Ovary (tissue), 9 donors: Measurements from ENCODE around the gene NR2F1-AS1. TPM values are rescaled to one million over a fixed set of nuclear protein-coding genes. Genes with fewer than 3 reads are reported as not detected.

ENCODE experiments used
- DNase-seq, 5 donors: peaks; one replicate each; pipeline ENCODE4 v3.0.0-alpha.2; 2019 to 2020
- H3K27ac ChIP-seq, 2 donors: fragments of 200-600 bp; one replicate each; pipeline versions ENCODE4 v1.5.1 to v1.8.0; 2019 to 2022
- H3K27me3 ChIP-seq: fragments of 200-600 bp; one replicate; pipeline ENCODE4 v1.8.0; 2022
- H3K36me3 ChIP-seq: fragments of 200-600 bp; sonication (generic); one replicate; pipeline ENCODE4 v1.5.1; 2019
- H3K4me1 ChIP-seq: one replicate; pipeline ENCODE4 v1.8.1; 2013; ENCODE audit warnings: mild to moderate bottlenecking, moderate library complexity; ENCODE audit not compliant: insufficient read depth
- H3K4me3 ChIP-seq: fragments of 200-600 bp; sonication (generic); one replicate; pipeline ENCODE4 v1.5.1; 2017
- H3K9me3 ChIP-seq, 2 donors: fragments of 200-600 bp in 1 of 2; sonication (generic) in 1 of 2; one replicate each; pipeline versions ENCODE4 v1.5.1 to v1.8.1; 2013 to 2019; ENCODE audit warnings: mild to moderate bottlenecking in 1 of 2, moderate library complexity in 1 of 2
- CTCF ChIP-seq, 3 donors: fragments of 450-650 bp in 2 of 3; fragments of 200-600 bp in 1 of 3; IDR thresholded peaks; one replicate each; pipeline versions ENCODE4 v1.5.1 to v1.8.0; 2016 to 2022; ENCODE audit warnings: antibody characterized with exemption in 3 of 3, mild to moderate bottlenecking in 1 of 3
- EP300 ChIP-seq: sonication (generic); formaldehyde crosslinking; IDR thresholded peaks from one replicate; pipeline ENCODE4 v1.6.1; 2017; ENCODE audit warnings: antibody characterized with exemption
- POLR2A ChIP-seq: fragments of 450-650 bp; IDR thresholded peaks from one replicate; pipeline ENCODE4 v1.6.1; 2017; ENCODE audit warnings: antibody characterized with exemption, mild to moderate bottlenecking, moderate library complexity
- WGBS, 3 donors: extraction: QIAGEN DNeasy Blood & Tissue Kit in 1 of 3; methylation state at CpG; one replicate each; pipeline versions ENCODE4 v1.1.5 to v1.1.7; 2013 to 2017; 5-methylcytosine and 5-hydroxymethylcytosine counted together
- intact Hi-C, 4 donors: fragments of 100-400 bp; cut with DNase I; formaldehyde crosslinking; loops; one replicate each; pipeline versions ENCODE4 v1.11.0 to v1.15.1; 2022 to 2023
- polyA plus RNA-seq, 2 donors: library from polyadenylated mRNA; stranded (reverse); fragments of 200-250 nt in 1 of 2; fragments of 350-450 nt in 1 of 2; fragmentation: Illumina TruSeq in 1 of 2; extraction: RNeasy Lipid Tissue Mini Kit (QIAGEN cat#74804) in 1 of 2; gene quantifications; one replicate each; pipeline ENCODE4 v1.2.3, GENCODE V29; 2013 to 2014
- total RNA-seq, 7 donors: library from RNA; depleted of rRNA in 2 of 7; stranded (reverse); fragments of >200 nt in 2 of 7; fragmentation: NEBNext Ultra II Directional in 3 of 7; extraction: Animal tissue kit (Norgen Biotek cat#: 25700) in 3 of 7; gene quantifications; one replicate each; pipeline versions ENCODE4 v1.1.0 to v1.2.4, GENCODE V29; 2016 to 2023
- donor health status: DM: no; HTN: no; CAD: no; lungs with moderate emphysema.
- donor health status: DM: no; HTN: no; CAD: no.
- donor health status: Bipolar disorder and iron deficiency.
- donor health status: DM: yes; HTN: yes; CAD: no.
- donor health status: DM: no; HTN: no; CAD: no.
- donor health status: DM: yes; HTN: yes; CAD: no.

NR2F1-AS1 gene
- total and polyA plus RNA-seq, 9 donors, result 20.7 to 45.7 (median 25.0) TPM

GRCh38 chr5:93621327-93621798, 40.3 kb upstream of the NR2F1-AS1 start:
- intact Hi-C loops, result no loop called here
- H3K9me3 ChIP-seq, result no peaks in the 10 kb centered on the region
- H3K27me3 ChIP-seq, result no peaks in the 10 kb centered on the region
- H3K4me3 ChIP-seq, result peak overlapping the region; percentile 52
- DNase-seq, result peak; percentile 77 to 85 (median 82)
- H3K27ac ChIP-seq, result peak overlapping the region; percentile 67 to 81
- 0 to 2% (median 1%) methylated on average over 36 to 41 of the region's 41 CpGs for WGBS, 3 donors
- H3K36me3 ChIP-seq, result no peaks in the 10 kb centered on the region
- TF ChIP-seq POLR2A (peak; percentile 36), EP300 (no peak), CTCF (IDR thresholded peaks at IDR 0.05) (peak in 1 of 3 donors; percentile 9)
- H3K4me1 ChIP-seq, result no peaks in the 10 kb centered on the region

DNA sequence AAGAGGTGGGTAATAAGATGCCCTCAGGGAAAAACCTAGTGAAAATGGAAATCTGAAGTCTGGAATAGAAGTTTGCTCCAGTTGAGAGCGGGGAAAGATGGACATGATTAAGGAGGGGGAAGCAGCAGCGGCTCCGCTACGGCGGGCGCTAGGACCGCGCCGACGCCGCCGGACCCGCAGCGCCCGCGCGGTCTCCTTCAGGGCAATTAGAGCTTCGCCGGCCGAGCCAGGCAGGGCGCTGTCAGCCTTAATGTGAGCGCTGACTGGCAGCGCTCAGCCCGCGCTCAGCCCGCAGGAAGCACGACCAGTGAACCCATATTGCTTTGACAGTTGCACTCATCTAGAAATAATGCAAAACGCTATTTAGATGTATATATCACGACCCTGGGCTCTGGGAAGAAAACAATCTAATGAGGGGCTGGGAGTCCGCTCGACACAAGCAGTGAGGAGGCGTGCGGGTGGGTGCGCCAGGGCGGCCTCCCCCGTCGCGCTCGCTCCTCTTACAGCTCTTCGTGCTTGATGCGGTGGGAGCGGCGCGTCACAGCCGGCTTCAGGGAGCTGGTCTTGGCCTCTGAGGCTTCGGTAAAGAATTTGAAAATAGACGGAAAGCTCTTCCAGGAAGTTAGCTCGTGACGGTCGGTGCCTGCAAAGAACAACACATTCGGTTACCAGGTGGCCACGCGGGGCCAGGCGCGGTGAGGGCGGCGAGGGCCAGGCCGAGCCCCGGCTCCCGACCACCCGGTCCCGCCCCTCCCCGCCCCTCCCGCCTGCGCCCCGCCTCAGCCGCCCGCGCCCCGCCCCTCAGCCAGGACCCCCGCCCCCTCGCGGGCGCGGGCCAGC, 39.7 kb upstream of the NR2F1-AS1 start:
- no peaks in the 10 kb centered on the region for H3K4me1 ChIP-seq
- TF ChIP-seq CTCF (IDR thresholded peaks at IDR 0.05), result peak in 1 of 3 donors; percentile 15
- no peak for TF ChIP-seq EP300
- TF ChIP-seq POLR2A, result peak; percentile 14
- intact Hi-C loops, result no loop called here
- WGBS, 3 donors, result 0 to 2% (median 0%) methylated on average over 51 to 75 of the region's 75 CpGs
- no peaks in the 10 kb centered on the region for H3K9me3 ChIP-seq
- peak overlapping the region; percentile 67 to 81 for H3K27ac ChIP-seq
- H3K36me3 ChIP-seq, result no peaks in the 10 kb centered on the region
- no peaks in the 10 kb centered on the region for H3K27me3 ChIP-seq
- peak overlapping the region; percentile 52 for H3K4me3 ChIP-seq
- DNase-seq, result peak; percentile 51 to 66 (median 59)

DNA sequence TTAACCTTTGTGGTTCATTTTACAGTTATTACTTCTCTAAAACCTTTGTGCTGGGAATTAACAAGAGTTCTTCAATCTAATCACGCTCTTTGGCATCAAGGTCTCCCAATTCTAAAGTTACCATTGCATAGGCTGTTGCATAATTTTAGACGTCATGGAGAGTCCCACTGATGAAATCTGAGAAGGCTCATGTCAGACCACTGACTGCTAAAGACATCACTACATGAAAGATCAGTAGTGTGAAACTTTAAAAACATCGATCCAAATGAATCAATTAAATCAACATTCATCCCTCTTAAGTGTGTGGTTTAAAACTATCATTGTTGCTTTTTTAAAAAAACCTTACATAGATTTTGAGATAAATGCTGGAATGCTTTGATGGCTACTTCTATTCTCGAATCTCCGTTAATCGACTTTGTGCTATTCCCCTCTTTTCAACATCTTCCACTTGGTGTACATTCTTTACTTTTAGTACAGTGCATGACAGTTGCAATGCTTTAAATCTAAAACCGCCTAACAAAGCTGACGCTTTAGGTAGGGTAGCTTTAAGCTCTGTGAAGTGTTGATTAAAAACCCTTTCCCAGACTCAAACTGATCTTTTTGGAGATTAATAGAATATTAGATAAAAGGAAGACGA, 35.6 kb upstream of the NR2F1-AS1 start:
- Histone ChIP-seq H3K4me3 (no peak overlapping the region), H3K4me1 (peaks cover 2% of the 10 kb centered on the region), H3K36me3 (no peaks in the 10 kb centered on the region), H3K9me3 (no peaks in the 10 kb centered on the region), H3K27me3 (no peaks in the 10 kb centered on the region), H3K27ac (no peak overlapping the region)
- 87 to 90% (median 89%) methylated on average over 9 of the region's 9 CpGs for WGBS, 3 donors
- no peak for TF ChIP-seq EP300
- no peak for TF ChIP-seq POLR2A
- no peak for TF ChIP-seq CTCF (IDR thresholded peaks at IDR 0.05)
- DNase-seq, result no peak
- intact Hi-C loops, result no loop called here

GRCh38 chr5:93612855-93613243, 31.8 kb upstream of the NR2F1-AS1 start:
- intact Hi-C loops, result no loop called here
- H3K27ac ChIP-seq, result no peak overlapping the region
- H3K27me3 ChIP-seq, result no peaks in the 10 kb centered on the region
- H3K4me3 ChIP-seq, result no peak overlapping the region
- DNase-seq, result no peak
- no peaks in the 10 kb centered on the region for H3K9me3 ChIP-seq
- peaks cover 2% of the 10 kb centered on the region for H3K4me1 ChIP-seq
- no peaks in the 10 kb centered on the region for H3K36me3 ChIP-seq
- TF ChIP-seq POLR2A (no peak), EP300 (no peak), CTCF (IDR thresholded peaks at IDR 0.05) (no peak)
